Body of pancreas (tissue), 4 donors: Measurements from ENCODE around the gene OTOG. TPM values are rescaled to one million over a fixed set of nuclear protein-coding genes. Genes with fewer than 3 reads are reported as not detected.

Source experiments
- ATAC-seq: fragments of 150-250 bp; one replicate; pipeline ENCODE4 v1.9.1; 2016
- DNase-seq, 4 donors: peaks; one replicate each; pipeline ENCODE4 v3.0.0-alpha.2; 2019
- H3K27ac ChIP-seq, 4 donors: fragments of 200-600 bp; sonication (generic); 1 replicate in 3 of 4; 2 replicates in 1 of 4; pipeline versions ENCODE4 v1.5.1 to v1.6.1; 2016 to 2019; ENCODE audit warnings: mild to moderate bottlenecking in 1 of 4, mixed read lengths in 1 of 4, moderate library complexity in 1 of 4
- H3K27me3 ChIP-seq, 2 donors: fragments of 200-600 bp; sonication (generic); one replicate each; pipeline ENCODE4 v1.6.0; 2016; ENCODE audit warnings: mild to moderate bottlenecking in 1 of 2
- H3K36me3 ChIP-seq, 2 donors: fragments of 200-600 bp; sonication (generic); replicated peaks in 1 of 2; 2 replicates each; pipeline ENCODE4 v1.5.1; 2016; ENCODE audit warnings: low read depth in 2 of 2; ENCODE audit not compliant: insufficient read depth in 1 of 2
- H3K4me1 ChIP-seq: fragments of 200-600 bp; sonication (generic); one replicate; pipeline ENCODE4 v1.6.0; 2016
- H3K4me3 ChIP-seq, 2 donors: fragments of 200-600 bp; sonication (generic); 1 replicate in 1 of 2; 2 replicates in 1 of 2; pipeline ENCODE4 v1.5.1; 2016 to 2019
- H3K9me3 ChIP-seq, 3 donors: fragments of 200-600 bp; sonication (generic); 1 replicate in 2 of 3; 2 replicates in 1 of 3; pipeline ENCODE4 v1.5.1; 2016
- CTCF ChIP-seq, 7 experiments: fragments of 450-650 bp in 4 of 7; fragments of 200-600 bp in 3 of 7; sonication (generic) in 3 of 7; IDR thresholded peaks; one replicate each; pipeline ENCODE4 v1.5.1; 2016 to 2019; ENCODE audit warnings: antibody characterized with exemption in 7 of 7
- POLR2A ChIP-seq, 3 donors: fragments of 450-650 bp; IDR thresholded peaks; one replicate each; pipeline ENCODE4 v1.6.1; 2016; ENCODE audit warnings: antibody characterized with exemption in 3 of 3, mild to moderate bottlenecking in 2 of 3
- WGBS, 2 donors: methylation state at CpG; one replicate each; pipeline ENCODE4 v1.1.5; 2017; 5-methylcytosine and 5-hydroxymethylcytosine counted together
- intact Hi-C: fragments of 100-400 bp; cut with DNase I; formaldehyde crosslinking; loops from one replicate; pipeline ENCODE4 v1.15.1; 2023
- total RNA-seq, 2 donors: library from RNA; depleted of rRNA; stranded (reverse); fragments of >200 nt; gene quantifications; one replicate each; pipeline ENCODE4 v1.1.0, GENCODE V29; 2016

Gene OTOG
- total RNA-seq, 2 donors from 2014 or later = not detected

- no peak overlapping the region for H3K4me3 ChIP-seq
- H3K4me1 ChIP-seq = peaks cover 5% of the 10 kb centered on the region
- WGBS, 2 donors = 56% methylated on average over 7 of the region's 7 CpGs
- TF ChIP-seq POLR2A (IDR thresholded peaks at IDR 0.05) (no peak), CTCF (IDR thresholded peaks at IDR 0.05) (no peak)
- no peaks in the 10 kb centered on the region for H3K27me3 ChIP-seq
- no peak for ATAC-seq
- no peaks in the 10 kb centered on the region for H3K9me3 ChIP-seq
- H3K36me3 ChIP-seq = no peaks in the 10 kb centered on the region
- DNase-seq = no peak
- H3K27ac ChIP-seq = no peak overlapping the region
- intact Hi-C loops = no loop called here
Measured at GRCh38 chr11:17692931-17693330, 145.9 kb downstream of the OTOG start.

- no peak for TF ChIP-seq POLR2A (IDR thresholded peaks at IDR 0.05)
- TF ChIP-seq CTCF (IDR thresholded peaks at IDR 0.05) = no peak
- intact Hi-C loops = no loop called here
- WGBS, 2 donors = 60 to 63% methylated on average over 4 of the region's 4 CpGs
- H3K27ac ChIP-seq = no peak overlapping the region
- H3K36me3 ChIP-seq = no peaks in the 10 kb centered on the region
- no peaks in the 10 kb centered on the region for H3K9me3 ChIP-seq
- DNase-seq (no peak), ATAC-seq (no peak)
- no peaks in the 10 kb centered on the region for H3K27me3 ChIP-seq
- peaks cover 5% of the 10 kb centered on the region for H3K4me1 ChIP-seq
- H3K4me3 ChIP-seq = no peak overlapping the region
Measured at GRCh38 chr11:17693531-17693930, 146.5 kb downstream of the OTOG start.

DNA sequence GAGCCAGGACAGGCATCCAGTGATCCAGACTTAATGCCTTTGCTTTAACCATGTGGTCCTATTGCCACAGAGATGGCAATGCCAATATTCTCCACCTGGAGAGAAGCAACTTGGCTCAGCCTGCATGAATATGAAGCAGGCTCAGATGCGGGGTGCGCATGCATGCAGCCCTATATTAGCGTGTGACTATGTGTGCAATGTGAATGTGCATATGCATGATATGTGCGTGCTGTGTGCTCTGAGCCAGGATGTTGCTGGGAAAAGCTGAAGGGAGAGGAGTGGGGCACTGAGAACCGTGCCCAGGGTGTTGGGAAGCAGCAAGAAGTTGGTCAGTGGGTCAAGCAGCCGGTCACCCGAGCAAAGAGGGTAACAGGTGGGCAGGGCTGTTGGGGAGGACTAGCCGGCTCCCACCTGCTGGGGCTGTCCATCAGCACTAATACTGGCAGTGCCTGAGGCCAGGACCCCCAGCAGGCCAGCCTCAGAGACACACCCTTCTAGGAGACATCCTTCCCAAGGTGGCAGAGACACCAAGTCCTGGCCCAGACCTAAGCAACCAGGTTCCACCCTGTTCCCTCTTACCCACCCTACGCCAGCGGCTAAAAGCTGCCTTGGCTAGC is 147.5 kb downstream of the OTOG start:
- Histone ChIP-seq H3K36me3 (no peaks in the 10 kb centered on the region), H3K4me1 (peaks cover 5% of the 10 kb centered on the region), H3K9me3 (no peaks in the 10 kb centered on the region), H3K27ac (no peak overlapping the region), H3K4me3 (no peak overlapping the region), H3K27me3 (no peaks in the 10 kb centered on the region)
- DNase-seq (no peak), ATAC-seq (no peak)
- intact Hi-C loops = no loop called here
- WGBS, 2 donors = 81 to 84% methylated on average over 10 of the region's 10 CpGs
- TF ChIP-seq POLR2A (IDR thresholded peaks at IDR 0.05) (no peak), CTCF (IDR thresholded peaks at IDR 0.05) (no peak)

DNA sequence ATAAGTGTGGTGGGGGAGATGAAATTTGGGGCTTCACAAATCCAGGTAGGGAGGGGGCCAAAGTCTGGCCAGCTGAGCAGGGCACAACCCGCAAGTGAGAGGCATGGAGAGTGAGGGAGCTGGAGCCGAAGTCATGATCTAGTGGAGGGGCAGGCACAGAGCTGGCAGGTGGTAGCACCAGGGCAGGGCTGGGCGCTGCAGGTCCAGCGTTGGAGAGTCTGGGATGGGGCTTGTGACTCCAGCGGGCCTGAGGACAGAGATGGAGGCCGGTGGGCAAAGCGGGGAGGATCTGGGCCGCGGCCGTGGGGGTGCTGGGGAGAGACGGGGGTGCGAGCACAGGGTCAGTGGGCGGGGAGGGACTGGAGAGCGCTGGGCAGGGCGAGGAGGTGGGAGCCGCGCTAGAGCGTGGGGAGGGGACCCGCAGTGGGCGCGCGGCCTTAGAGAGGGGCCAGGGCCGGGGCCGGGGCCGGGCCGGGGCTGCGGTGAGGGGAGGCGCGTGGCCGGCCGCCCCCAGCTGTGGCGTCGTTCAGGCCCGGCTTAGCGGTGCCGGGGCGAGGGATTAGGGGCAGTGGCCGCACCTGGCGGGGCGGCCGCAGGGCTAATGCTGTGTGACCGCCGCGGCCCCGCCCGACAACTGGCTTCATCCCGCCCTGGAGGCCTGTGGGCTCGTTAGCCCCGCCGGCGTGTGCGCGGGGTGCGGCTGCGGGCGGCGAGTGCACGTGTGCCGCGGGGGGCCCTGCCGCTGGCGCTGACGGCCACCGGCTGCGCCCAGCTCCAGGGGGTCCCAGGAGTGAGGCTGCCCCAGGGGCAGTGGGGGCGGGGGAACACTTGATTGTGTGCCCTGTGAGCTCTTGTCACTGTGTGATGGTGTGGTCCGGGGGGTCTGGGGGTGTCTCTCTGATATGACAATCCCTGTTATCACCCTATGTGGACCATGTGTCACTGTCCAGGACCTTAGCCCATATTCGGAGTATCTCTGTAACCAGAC is 148.7 kb downstream of the OTOG start:
- no peak for ATAC-seq
- Histone ChIP-seq H3K4me1 (peaks cover 5% of the 10 kb centered on the region), H3K9me3 (no peaks in the 10 kb centered on the region), H3K27me3 (no peaks in the 10 kb centered on the region), H3K27ac (no peak overlapping the region), H3K36me3 (no peaks in the 10 kb centered on the region), H3K4me3 (no peak overlapping the region)
- intact Hi-C loops = no loop called here
- TF ChIP-seq CTCF (IDR thresholded peaks at IDR 0.05) = no peak
- TF ChIP-seq POLR2A (IDR thresholded peaks at IDR 0.05) = no peak
- 7 to 15% methylated on average over 19 to 66 of the region's 68 CpGs for WGBS, 2 donors
- DNase-seq = no peak
